ENCODE measurements around the gene SEC14L5.
"Not testable (repeated sequence)": the region's sequence is repeated elsewhere in the genome, so short reads cannot be mapped to it uniquely, and the experiment has no call there.

SEC14L5 gene

GRCh38 chr16:5042574-5043171, 84.5 kb downstream of the SEC14L5 start:
- H3K27me3 ChIP-seq (ENCODE audit: control insufficient read depth in 2 of 2, insufficient read depth in 2 of 2, low read length in 2 of 2) = no peaks in the 10 kb centered on the region
- H3K4me3 ChIP-seq (ENCODE audit: low read length in 2 of 2) = no peak overlapping the region
- H3K27ac ChIP-seq (ENCODE audit: low read depth in 2 of 2, low read length in 2 of 2) = no peak overlapping the region
- H3K9ac ChIP-seq (ENCODE audit: low read depth in 1 of 2, low read length in 2 of 2) = no peak overlapping the region
- no peaks in the 10 kb centered on the region for H3K9me3 ChIP-seq (ENCODE audit: control insufficient read depth in 2 of 2, low read length in 2 of 2)
- H3K4me1 ChIP-seq (ENCODE audit: control insufficient read depth in 2 of 2, insufficient read depth in 2 of 2, low read length in 2 of 2) = no peaks in the 10 kb centered on the region
- H3K36me3 ChIP-seq (ENCODE audit: control insufficient read depth in 2 of 2, insufficient read depth in 2 of 2, low read length in 2 of 2) = no peaks in the 10 kb centered on the region

- no peaks in the 10 kb centered on the region for H3K36me3 ChIP-seq (ENCODE audit: control insufficient read depth in 2 of 2, insufficient read depth in 2 of 2, low read length in 2 of 2)
- no peak overlapping the region for H3K27ac ChIP-seq (ENCODE audit: low read depth in 2 of 2, low read length in 2 of 2)
- H3K27me3 ChIP-seq (ENCODE audit: control insufficient read depth in 2 of 2, insufficient read depth in 2 of 2, low read length in 2 of 2) = no peaks in the 10 kb centered on the region
- no peak overlapping the region for H3K4me3 ChIP-seq (ENCODE audit: low read length in 2 of 2)
- no peaks in the 10 kb centered on the region for H3K9me3 ChIP-seq (ENCODE audit: control insufficient read depth in 2 of 2, low read length in 2 of 2)
- H3K4me1 ChIP-seq (ENCODE audit: control insufficient read depth in 2 of 2, insufficient read depth in 2 of 2, low read length in 2 of 2) = no peaks in the 10 kb centered on the region
- no peak overlapping the region for H3K9ac ChIP-seq (ENCODE audit: low read depth in 1 of 2, low read length in 2 of 2)
Measured at GRCh38 chr16:5044011-5044540, 85.9 kb downstream of the SEC14L5 start.

- H3K27me3 ChIP-seq (ENCODE audit: control insufficient read depth in 2 of 2, insufficient read depth in 2 of 2, low read length in 2 of 2); H3K27ac ChIP-seq (ENCODE audit: low read depth in 2 of 2, low read length in 2 of 2); H3K9me3 ChIP-seq (ENCODE audit: control insufficient read depth in 2 of 2, low read length in 2 of 2); H3K36me3 ChIP-seq (ENCODE audit: control insufficient read depth in 2 of 2, insufficient read depth in 2 of 2, low read length in 2 of 2); H3K4me3 ChIP-seq (ENCODE audit: low read length in 2 of 2); H3K4me1 ChIP-seq (ENCODE audit: control insufficient read depth in 2 of 2, insufficient read depth in 2 of 2, low read length in 2 of 2); H3K9ac ChIP-seq (ENCODE audit: low read depth in 1 of 2, low read length in 2 of 2): not testable (repeated sequence)
Measured at GRCh38 chr16:5044581-5044980, 86.5 kb downstream of the SEC14L5 start.

- Histone ChIP-seq H3K4me3 (ENCODE audit: low read length in 2 of 2) (no peak overlapping the region), H3K27me3 (ENCODE audit: control insufficient read depth in 2 of 2, insufficient read depth in 2 of 2, low read length in 2 of 2) (no peaks in the 10 kb centered on the region), H3K9ac (ENCODE audit: low read depth in 1 of 2, low read length in 2 of 2) (no peak overlapping the region), H3K9me3 (ENCODE audit: control insufficient read depth in 2 of 2, low read length in 2 of 2) (no peaks in the 10 kb centered on the region), H3K36me3 (ENCODE audit: control insufficient read depth in 2 of 2, insufficient read depth in 2 of 2, low read length in 2 of 2) (no peaks in the 10 kb centered on the region), H3K27ac (ENCODE audit: low read depth in 2 of 2, low read length in 2 of 2) (no peak overlapping the region), H3K4me1 (ENCODE audit: control insufficient read depth in 2 of 2, insufficient read depth in 2 of 2, low read length in 2 of 2) (no peaks in the 10 kb centered on the region)
Measured at GRCh38 chr16:5045499-5046115, 87.5 kb downstream of the SEC14L5 start.

GRCh38 chr16:5046914-5047313, 88.8 kb downstream of the SEC14L5 start:
- no peaks in the 10 kb centered on the region for H3K36me3 ChIP-seq (ENCODE audit: control insufficient read depth in 2 of 2, insufficient read depth in 2 of 2, low read length in 2 of 2)
- H3K4me3 ChIP-seq (ENCODE audit: low read length in 2 of 2) = no peak overlapping the region

GRCh38 chr16:5054876-5055865, 97.0 kb downstream of the SEC14L5 start:
- Histone ChIP-seq H3K4me3 (ENCODE audit: low read length in 2 of 2) (no peak overlapping the region), H3K9ac (ENCODE audit: low read depth in 1 of 2, low read length in 2 of 2) (no peak overlapping the region), H3K27ac (ENCODE audit: low read depth in 2 of 2, low read length in 2 of 2) (no peak overlapping the region), H3K27me3 (ENCODE audit: control insufficient read depth in 2 of 2, insufficient read depth in 2 of 2, low read length in 2 of 2) (no peaks in the 10 kb centered on the region), H3K9me3 (ENCODE audit: control insufficient read depth in 2 of 2, low read length in 2 of 2) (no peaks in the 10 kb centered on the region), H3K4me1 (ENCODE audit: control insufficient read depth in 2 of 2, insufficient read depth in 2 of 2, low read length in 2 of 2) (no peaks in the 10 kb centered on the region), H3K36me3 (ENCODE audit: control insufficient read depth in 2 of 2, insufficient read depth in 2 of 2, low read length in 2 of 2) (no peaks in the 10 kb centered on the region)

More at GRCh38 chr16:5046914-5047313, 88.8 kb downstream of the SEC14L5 start:
- Histone ChIP-seq H3K4me1 (ENCODE audit: control insufficient read depth in 2 of 2, insufficient read depth in 2 of 2, low read length in 2 of 2) (no peaks in the 10 kb centered on the region), H3K27me3 (ENCODE audit: control insufficient read depth in 2 of 2, insufficient read depth in 2 of 2, low read length in 2 of 2) (no peaks in the 10 kb centered on the region), H3K9me3 (ENCODE audit: control insufficient read depth in 2 of 2, low read length in 2 of 2) (no peaks in the 10 kb centered on the region), H3K27ac (ENCODE audit: low read depth in 2 of 2, low read length in 2 of 2) (no peak overlapping the region), H3K9ac (ENCODE audit: low read depth in 1 of 2, low read length in 2 of 2) (no peak overlapping the region)

- no peaks in the 10 kb centered on the region for H3K4me1 ChIP-seq (ENCODE audit: control insufficient read depth in 2 of 2, insufficient read depth in 2 of 2, low read length in 2 of 2)
- H3K36me3 ChIP-seq (ENCODE audit: control insufficient read depth in 2 of 2, insufficient read depth in 2 of 2, low read length in 2 of 2) = no peaks in the 10 kb centered on the region
- no peaks in the 10 kb centered on the region for H3K9me3 ChIP-seq (ENCODE audit: control insufficient read depth in 2 of 2, low read length in 2 of 2)
- H3K4me3 ChIP-seq (ENCODE audit: low read length in 2 of 2) = no peak overlapping the region
- no peak overlapping the region for H3K9ac ChIP-seq (ENCODE audit: low read depth in 1 of 2, low read length in 2 of 2)
- H3K27me3 ChIP-seq (ENCODE audit: control insufficient read depth in 2 of 2, insufficient read depth in 2 of 2, low read length in 2 of 2) = no peaks in the 10 kb centered on the region
- H3K27ac ChIP-seq (ENCODE audit: low read depth in 2 of 2, low read length in 2 of 2) = no peak overlapping the region
Measured at GRCh38 chr16:5056352-5056751, 98.2 kb downstream of the SEC14L5 start.

- Histone ChIP-seq H3K9me3 (ENCODE audit: control insufficient read depth in 2 of 2, low read length in 2 of 2) (no peaks in the 10 kb centered on the region), H3K4me1 (ENCODE audit: control insufficient read depth in 2 of 2, insufficient read depth in 2 of 2, low read length in 2 of 2) (no peaks in the 10 kb centered on the region), H3K4me3 (ENCODE audit: low read length in 2 of 2) (no peak overlapping the region), H3K27ac (ENCODE audit: low read depth in 2 of 2, low read length in 2 of 2) (no peak overlapping the region), H3K36me3 (ENCODE audit: control insufficient read depth in 2 of 2, insufficient read depth in 2 of 2, low read length in 2 of 2) (no peaks in the 10 kb centered on the region), H3K27me3 (ENCODE audit: control insufficient read depth in 2 of 2, insufficient read depth in 2 of 2, low read length in 2 of 2) (no peaks in the 10 kb centered on the region), H3K9ac (ENCODE audit: low read depth in 1 of 2, low read length in 2 of 2) (no peak overlapping the region)
Measured at GRCh38 chr16:5058476-5058875, 100.3 kb downstream of the SEC14L5 start.

- Histone ChIP-seq H3K9me3 (ENCODE audit: control insufficient read depth in 2 of 2, low read length in 2 of 2) (no peaks in the 10 kb centered on the region), H3K36me3 (ENCODE audit: control insufficient read depth in 2 of 2, insufficient read depth in 2 of 2, low read length in 2 of 2) (no peaks in the 10 kb centered on the region), H3K4me1 (ENCODE audit: control insufficient read depth in 2 of 2, insufficient read depth in 2 of 2, low read length in 2 of 2) (peaks cover under 1 to 2% of the 10 kb centered on the region in 2 donors), H3K4me3 (ENCODE audit: low read length in 2 of 2) (no peak overlapping the region), H3K9ac (ENCODE audit: low read depth in 1 of 2, low read length in 2 of 2) (no peak overlapping the region), H3K27me3 (ENCODE audit: control insufficient read depth in 2 of 2, insufficient read depth in 2 of 2, low read length in 2 of 2) (no peaks in the 10 kb centered on the region), H3K27ac (ENCODE audit: low read depth in 2 of 2, low read length in 2 of 2) (no peak overlapping the region)
Measured at GRCh38 chr16:5059386-5060072, 101.4 kb downstream of the SEC14L5 start.

All from mucosa of rectum (tissue), 2 donors.